ENCODE data around the gene IGFL2. TPM values are rescaled to one million over a fixed set of nuclear protein-coding genes. Genes with fewer than 3 reads are reported as not detected.

The IGFL2 gene
- total RNA-seq, 1 experiment from 2014 or later: not detected

DNA sequence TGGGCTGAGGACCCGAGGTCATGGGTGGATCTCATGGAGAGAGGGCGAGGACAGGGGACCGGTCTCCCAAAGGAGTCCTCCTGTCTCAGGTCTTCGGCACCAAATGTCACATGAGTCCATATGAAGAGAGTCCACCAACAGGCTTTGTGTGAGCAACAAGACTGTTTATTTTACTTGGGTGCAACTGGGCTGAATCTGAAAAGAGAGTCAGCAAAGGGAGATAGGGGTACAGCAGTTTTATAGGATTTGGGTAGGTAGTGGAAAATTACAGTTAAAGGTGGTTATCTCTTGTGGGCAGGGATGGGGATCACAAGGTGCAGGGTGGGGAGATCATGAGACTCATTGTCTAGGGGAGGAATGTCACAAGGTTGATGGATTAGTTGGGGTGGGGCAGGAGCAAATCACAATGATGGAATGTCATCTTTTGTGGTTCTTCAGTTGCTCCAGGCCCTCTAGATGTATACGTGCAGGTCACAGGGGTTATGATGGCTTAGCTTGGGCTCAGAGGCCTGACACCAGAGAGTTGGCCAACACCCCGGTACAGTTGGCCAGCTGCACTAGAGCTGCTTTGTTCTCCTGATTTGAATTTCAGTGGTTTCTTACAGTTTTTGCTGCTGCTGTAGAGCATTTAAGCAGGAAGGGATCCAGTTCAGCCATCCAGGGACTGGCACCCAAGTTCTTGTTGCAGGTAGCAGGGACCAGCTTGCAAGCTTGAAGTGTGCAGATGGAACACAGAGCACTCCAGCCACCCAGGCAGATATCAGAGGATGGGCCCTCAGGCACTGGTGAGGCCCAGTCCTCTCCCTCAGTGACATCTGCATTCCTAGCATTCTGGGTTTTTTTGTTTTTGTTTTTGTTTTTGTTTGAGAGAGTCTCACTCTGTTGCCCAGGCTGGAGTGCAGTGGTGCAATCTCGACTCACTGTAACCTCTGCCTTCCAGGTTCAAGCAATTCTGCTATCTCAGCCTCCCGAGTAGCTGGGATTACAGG lies 55.1 kb downstream of the IGFL2 start:
- no TSS peak for BruUV-seq (replicated peaks)
- RAD21 ChIA-PET (ENCODE audit: low non-redundant PET in 1 of 2, low total read pairs in 2 of 2, uncharacterized antibody in 2 of 2, unreplicated experiment in 2 of 2): no interaction called here
- peak overlapping the region; percentile 29 for H3K4me2 ChIP-seq (ENCODE audit: low read length)

More for the DNA sequence above, 55.1 kb downstream of the IGFL2 start:
- TF ChIP-seq RAD21 (IDR thresholded peaks at IDR 0.05; ENCODE audit: low read depth) (no peak), ZFX (IDR thresholded peaks at IDR 0.05) (no peak), EZH2 (IDR thresholded peaks at IDR 0.05) (no peak), POLR2A (IDR thresholded peaks at IDR 0.05; ENCODE audit: borderline replicate concordance, extremely low read depth, insufficient read depth, insufficient read length) (no peak), SP1 (IDR thresholded peaks at IDR 0.05; ENCODE audit: low read depth) (no peak), JUND (IDR thresholded peaks at IDR 0.05) (no peak), CBX3 (IDR thresholded peaks at IDR 0.05; ENCODE audit: low read depth) (no peak), CEBPB (IDR thresholded peaks at IDR 0.05; ENCODE audit: low read depth) (no peak), POLR2AphosphoS5 (IDR thresholded peaks at IDR 0.05; ENCODE audit: low read depth, low read length) (no peak), ZNF274 (IDR thresholded peaks at IDR 0.05; ENCODE audit: low read depth, low read length) (no peak)
- TF ChIP-seq, protein P1, sequence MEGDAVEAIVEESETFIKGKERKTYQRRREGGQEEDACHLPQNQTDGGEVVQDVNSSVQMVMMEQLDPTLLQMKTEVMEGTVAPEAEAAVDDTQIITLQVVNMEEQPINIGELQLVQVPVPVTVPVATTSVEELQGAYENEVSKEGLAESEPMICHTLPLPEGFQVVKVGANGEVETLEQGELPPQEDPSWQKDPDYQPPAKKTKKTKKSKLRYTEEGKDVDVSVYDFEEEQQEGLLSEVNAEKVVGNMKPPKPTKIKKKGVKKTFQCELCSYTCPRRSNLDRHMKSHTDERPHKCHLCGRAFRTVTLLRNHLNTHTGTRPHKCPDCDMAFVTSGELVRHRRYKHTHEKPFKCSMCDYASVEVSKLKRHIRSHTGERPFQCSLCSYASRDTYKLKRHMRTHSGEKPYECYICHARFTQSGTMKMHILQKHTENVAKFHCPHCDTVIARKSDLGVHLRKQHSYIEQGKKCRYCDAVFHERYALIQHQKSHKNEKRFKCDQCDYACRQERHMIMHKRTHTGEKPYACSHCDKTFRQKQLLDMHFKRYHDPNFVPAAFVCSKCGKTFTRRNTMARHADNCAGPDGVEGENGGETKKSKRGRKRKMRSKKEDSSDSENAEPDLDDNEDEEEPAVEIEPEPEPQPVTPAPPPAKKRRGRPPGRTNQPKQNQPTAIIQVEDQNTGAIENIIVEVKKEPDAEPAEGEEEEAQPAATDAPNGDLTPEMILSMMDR (IDR thresholded peaks at IDR 0.05 in 2 of 3, conservative IDR thresholded peaks at IDR 0.05 in 1 of 3; ENCODE audit: borderline replicate concordance in 1 of 3, insufficient read depth in 1 of 3, low read depth in 2 of 3, low read length in 2 of 3): no peak
- TF ChIP-seq, protein P2, sequence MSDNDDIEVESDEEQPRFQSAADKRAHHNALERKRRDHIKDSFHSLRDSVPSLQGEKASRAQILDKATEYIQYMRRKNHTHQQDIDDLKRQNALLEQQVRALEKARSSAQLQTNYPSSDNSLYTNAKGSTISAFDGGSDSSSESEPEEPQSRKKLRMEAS (IDR thresholded peaks at IDR 0.05): no peak
- TF ChIP-seq, protein P3, sequence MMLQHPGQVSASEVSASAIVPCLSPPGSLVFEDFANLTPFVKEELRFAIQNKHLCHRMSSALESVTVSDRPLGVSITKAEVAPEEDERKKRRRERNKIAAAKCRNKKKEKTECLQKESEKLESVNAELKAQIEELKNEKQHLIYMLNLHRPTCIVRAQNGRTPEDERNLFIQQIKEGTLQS (IDR thresholded peaks at IDR 0.05): no peak
- TF ChIP-seq, protein P4, sequence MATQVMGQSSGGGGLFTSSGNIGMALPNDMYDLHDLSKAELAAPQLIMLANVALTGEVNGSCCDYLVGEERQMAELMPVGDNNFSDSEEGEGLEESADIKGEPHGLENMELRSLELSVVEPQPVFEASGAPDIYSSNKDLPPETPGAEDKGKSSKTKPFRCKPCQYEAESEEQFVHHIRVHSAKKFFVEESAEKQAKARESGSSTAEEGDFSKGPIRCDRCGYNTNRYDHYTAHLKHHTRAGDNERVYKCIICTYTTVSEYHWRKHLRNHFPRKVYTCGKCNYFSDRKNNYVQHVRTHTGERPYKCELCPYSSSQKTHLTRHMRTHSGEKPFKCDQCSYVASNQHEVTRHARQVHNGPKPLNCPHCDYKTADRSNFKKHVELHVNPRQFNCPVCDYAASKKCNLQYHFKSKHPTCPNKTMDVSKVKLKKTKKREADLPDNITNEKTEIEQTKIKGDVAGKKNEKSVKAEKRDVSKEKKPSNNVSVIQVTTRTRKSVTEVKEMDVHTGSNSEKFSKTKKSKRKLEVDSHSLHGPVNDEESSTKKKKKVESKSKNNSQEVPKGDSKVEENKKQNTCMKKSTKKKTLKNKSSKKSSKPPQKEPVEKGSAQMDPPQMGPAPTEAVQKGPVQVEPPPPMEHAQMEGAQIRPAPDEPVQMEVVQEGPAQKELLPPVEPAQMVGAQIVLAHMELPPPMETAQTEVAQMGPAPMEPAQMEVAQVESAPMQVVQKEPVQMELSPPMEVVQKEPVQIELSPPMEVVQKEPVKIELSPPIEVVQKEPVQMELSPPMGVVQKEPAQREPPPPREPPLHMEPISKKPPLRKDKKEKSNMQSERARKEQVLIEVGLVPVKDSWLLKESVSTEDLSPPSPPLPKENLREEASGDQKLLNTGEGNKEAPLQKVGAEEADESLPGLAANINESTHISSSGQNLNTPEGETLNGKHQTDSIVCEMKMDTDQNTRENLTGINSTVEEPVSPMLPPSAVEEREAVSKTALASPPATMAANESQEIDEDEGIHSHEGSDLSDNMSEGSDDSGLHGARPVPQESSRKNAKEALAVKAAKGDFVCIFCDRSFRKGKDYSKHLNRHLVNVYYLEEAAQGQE (IDR thresholded peaks at IDR 0.05; ENCODE audit: low read depth): no peak
- H3K36me3 ChIP-seq (ENCODE audit: control insufficient read depth in 1 of 2, insufficient read depth in 2 of 2, low read length in 2 of 2): no peaks in the 10 kb centered on the region
- H3K27me3 ChIP-seq (ENCODE audit: insufficient read depth, low read length): peaks cover 3% of the 10 kb centered on the region
- no peaks in the 10 kb centered on the region for H4K20me1 ChIP-seq (ENCODE audit: insufficient read depth)
- H3K79me2 ChIP-seq (ENCODE audit: insufficient read depth, low read length): no peaks in the 10 kb centered on the region
- peak; percentile 41; the same call in 1 of the 2 replicates for ATAC-seq
- DNase-seq (ENCODE audit: low read depth, low spot score): no peak
- no peak overlapping the region for H3K9ac ChIP-seq (ENCODE audit: low read length)
- H2AFZ ChIP-seq (ENCODE audit: low read depth, low read length, poor library complexity, severe bottlenecking): no peak overlapping the region
- H3K4me3 ChIP-seq (replicated peaks in 1 of 2; ENCODE audit: low read depth in 1 of 2, low read length in 2 of 2): no peak overlapping the region
- intact Hi-C loops (cut with micrococcal nuclease): no loop called here
- H3K4me1 ChIP-seq (ENCODE audit: control insufficient read depth in 1 of 2, insufficient read depth in 2 of 2, low read length in 2 of 2): peaks cover 14 to 44% of the 10 kb centered on the region in 2 experiments
- H3K27ac ChIP-seq (ENCODE audit: low read depth, low read length): no peak overlapping the region
- no peaks in the 10 kb centered on the region for H3K9me2 ChIP-seq (ENCODE audit: insufficient read depth)
- CTCF ChIA-PET: no interaction called here
- POLR2A ChIA-PET: no interaction called here
- no peaks in the 10 kb centered on the region for H3K9me3 ChIP-seq (ENCODE audit: control insufficient read depth in 1 of 2, insufficient read depth in 1 of 2, low read depth in 1 of 2, low read length in 2 of 2)
